Measurements from ENCODE around the gene TMEM144.

TMEM144 gene

DNA sequence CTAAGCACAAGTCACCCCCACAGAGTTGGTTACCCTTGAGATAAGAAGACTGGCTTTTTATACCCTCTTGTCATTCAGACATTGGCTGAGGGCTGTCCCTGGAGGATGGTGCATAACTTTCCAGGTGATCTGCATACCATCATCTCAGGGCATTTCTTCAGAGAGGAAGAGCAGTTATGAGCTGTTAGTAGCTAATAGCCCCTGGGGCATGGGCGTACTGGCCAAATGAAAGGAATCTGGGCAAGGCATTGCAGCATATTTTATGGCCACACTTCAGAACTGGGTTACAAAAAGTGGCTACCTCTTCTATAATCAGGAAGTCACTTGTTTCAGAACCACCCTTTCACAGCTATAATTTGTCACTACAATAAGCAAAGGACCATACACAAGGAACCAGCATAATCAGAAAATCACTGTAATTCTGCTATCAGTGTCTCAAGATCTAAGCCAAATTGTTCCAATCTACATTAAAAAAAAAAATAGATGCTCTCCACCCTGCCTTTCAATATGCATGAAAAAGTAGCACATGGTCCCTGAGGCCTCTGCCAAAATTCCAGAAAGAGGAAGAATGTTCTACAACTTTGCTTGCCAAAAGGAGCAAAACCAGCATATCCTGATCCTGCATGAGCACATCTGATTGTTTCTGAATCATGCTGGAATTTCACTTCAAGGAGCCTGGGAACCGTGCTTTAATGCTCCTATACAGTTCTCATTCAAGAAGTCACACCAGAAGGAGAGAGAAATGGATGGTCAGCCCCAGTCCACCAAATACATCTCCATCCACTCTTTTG is 92.0 kb downstream of the TMEM144 start:
- FAIRE-seq, result no peak

DNA sequence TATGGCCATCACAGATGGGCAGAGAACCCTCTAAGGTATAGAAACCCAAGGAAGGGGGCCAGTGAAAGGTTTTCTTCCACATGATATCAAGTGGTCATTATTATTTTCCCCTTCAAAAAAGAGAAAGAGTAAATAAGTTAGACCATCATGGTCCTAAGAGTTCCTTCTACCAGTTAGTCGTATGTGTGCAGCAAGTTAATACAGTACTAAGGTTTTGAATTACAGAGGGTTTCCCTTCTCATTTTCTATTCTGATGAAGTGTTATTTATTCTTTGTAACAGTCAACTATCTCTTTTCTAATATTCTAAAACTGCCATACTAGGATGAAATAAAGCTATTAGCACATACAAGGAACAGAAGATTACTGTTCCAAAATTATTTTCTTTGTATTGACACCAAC is 94.4 kb downstream of the TMEM144 start:
- no peak for FAIRE-seq

Measured in A204.1 (cell line).